SKM-1 treated with dmso at 0.1 percent for 144 hours (cell line): ENCODE data around the gene CRPPA.
A peak's percentile ranks its signal among the peaks of the same experiment; 100 is the strongest.

Experiments used
- DNase-seq: peaks from one replicate; lab custom pipeline; 2025; ENCODE audit not compliant: unreplicated experiment; lab: John Stamatoyannopoulos, UW

The CRPPA gene

GRCh38 chr7:16423761-16424160, 2.4 kb upstream of the CRPPA start:
- no peak for DNase-seq

- no peak for DNase-seq
Measured at GRCh38 chr7:16422917-16423316, 1.6 kb upstream of the CRPPA start.

- DNase-seq: no peak
Measured at GRCh38 chr7:16422103-16422435, 731 bp upstream of the CRPPA start.

- peak; percentile 61 for DNase-seq
Measured at GRCh38 chr7:16420649-16421332, 547 bp downstream of the CRPPA start.

GRCh38 chr7:16420329-16420648, 1.0 kb downstream of the CRPPA start:
- DNase-seq: no peak

GRCh38 chr7:16419859-16420258, 1.5 kb downstream of the CRPPA start:
- DNase-seq: no peak

- DNase-seq: no peak
Measured at GRCh38 chr7:16419126-16419525, 2.2 kb downstream of the CRPPA start.

- no peak for DNase-seq
Measured at GRCh38 chr7:16417906-16418305, 3.4 kb downstream of the CRPPA start.

GRCh38 chr7:16416289-16417282, 4.8 kb downstream of the CRPPA start:
- no peak for DNase-seq

GRCh38 chr7:16412274-16413254, 8.8 kb downstream of the CRPPA start:
- no peak for DNase-seq

- no peak for DNase-seq
Measured at GRCh38 chr7:16411391-16411790, 9.9 kb downstream of the CRPPA start.

- no peak for DNase-seq
Measured at GRCh38 chr7:16409777-16410176, 11.6 kb downstream of the CRPPA start.

- peak; percentile 10 for DNase-seq
Measured at GRCh38 chr7:16404636-16405035, 16.7 kb downstream of the CRPPA start.

GRCh38 chr7:16403475-16403874, 17.9 kb downstream of the CRPPA start:
- DNase-seq: no peak

GRCh38 chr7:16402940-16403339, 18.4 kb downstream of the CRPPA start:
- DNase-seq: no peak

- no peak for DNase-seq
Measured at GRCh38 chr7:16402091-16402490, 19.2 kb downstream of the CRPPA start.

GRCh38 chr7:16400893-16401275, 20.5 kb downstream of the CRPPA start:
- DNase-seq: no peak

GRCh38 chr7:16399916-16400892, 21.1 kb downstream of the CRPPA start:
- DNase-seq: no peak

- no peak for DNase-seq
Measured at GRCh38 chr7:16399265-16399831, 22.0 kb downstream of the CRPPA start.
